Measurements from ENCODE around the gene RAB43.
"Not testable (repeated sequence)": the region's sequence is repeated elsewhere in the genome, so short reads cannot be mapped to it uniquely, and the experiment has no call there.

The RAB43 gene

DNA sequence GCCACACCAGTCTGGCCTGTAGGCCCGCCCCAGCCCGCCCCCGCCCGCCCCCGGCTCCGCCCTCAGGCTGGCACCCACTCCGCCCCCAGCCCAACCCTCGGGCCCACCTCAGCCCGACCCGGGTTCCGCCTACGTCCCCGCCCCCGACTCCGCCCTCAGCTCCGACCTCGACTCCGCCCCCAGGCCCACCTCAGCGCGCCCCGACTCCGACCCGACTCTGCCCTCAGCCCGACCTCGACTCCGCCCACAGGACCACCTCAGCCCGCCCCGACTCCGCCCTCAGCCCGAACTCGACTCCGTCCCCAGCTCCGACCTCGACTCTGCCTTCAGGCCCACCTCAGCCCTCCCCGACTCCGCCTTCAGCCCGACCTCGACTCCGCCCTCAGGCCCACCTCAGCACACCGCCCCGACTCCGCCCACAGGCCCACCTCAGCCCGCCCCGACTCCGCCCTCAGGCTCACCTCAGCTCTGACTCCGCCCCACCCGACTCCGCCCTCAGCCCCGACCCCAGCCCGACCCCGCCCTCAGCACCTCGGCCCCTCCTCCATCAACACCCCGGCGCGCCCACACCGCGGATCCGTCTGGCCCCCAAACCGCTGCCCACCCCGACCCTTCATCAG lies at the start of gene RAB43:
Gene RAB43 (minus strand): TSS at position 13 of the 620 bp plus-strand sequence. CDS start 315 bp downstream, outside the sequence.
- peak; percentile 94 for DNase-seq

DNA sequence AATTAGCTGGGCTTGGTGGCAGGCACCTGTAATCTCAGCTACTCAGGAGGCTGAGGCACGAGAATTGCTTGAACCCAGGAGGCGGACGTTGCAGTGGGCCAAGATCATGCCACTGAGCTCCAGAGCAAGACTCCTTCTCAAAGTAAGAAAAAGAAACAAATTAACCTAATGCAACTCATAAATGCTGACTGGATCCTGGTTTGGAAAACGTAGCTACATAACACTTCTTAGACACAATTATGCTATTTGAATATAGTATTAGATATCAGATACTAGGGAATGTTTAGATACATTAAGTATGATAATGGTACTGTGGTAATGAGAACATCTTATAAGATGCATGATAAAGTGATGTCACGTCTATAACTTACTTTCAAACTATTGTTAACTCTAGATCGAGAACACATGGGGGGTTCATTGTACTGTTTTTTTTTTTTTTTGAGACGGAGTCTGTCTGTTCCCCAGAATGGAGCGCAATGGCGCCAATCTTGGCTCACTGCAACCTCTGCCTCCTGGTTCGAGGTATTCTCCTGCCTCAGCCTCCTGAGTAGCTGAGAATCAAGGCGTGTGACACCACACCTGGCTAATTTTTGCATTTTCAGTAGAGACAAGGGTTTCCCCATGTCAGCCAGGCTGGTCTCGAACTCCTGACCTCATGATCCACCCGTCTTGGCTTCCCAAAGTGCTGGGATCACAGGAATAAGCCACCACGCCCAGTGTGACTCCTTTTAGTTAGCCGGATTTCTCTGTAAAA lies 45.2 kb upstream of the RAB43 start:
- no peak for DNase-seq

DNA sequence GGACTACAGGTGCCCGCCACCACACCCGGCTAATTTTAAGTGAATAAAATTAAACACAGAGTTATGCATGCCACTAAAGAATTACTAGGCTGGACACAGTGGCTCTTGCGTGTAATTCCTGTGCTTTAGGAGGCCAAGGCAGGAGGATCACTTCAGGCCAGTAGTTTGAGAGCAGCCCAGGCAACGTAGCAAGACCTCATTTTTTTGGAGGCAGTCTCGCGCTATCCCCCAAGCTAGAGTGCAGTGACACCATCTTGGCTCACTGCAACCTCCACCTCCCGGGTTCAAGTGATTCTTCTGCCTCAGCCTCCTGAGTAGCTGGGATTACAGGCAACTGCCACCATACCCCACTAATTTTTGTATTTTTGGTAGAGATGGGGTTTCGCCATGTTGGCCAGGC lies 44.0 kb upstream of the RAB43 start:
- not testable (repeated sequence) for DNase-seq

DNA sequence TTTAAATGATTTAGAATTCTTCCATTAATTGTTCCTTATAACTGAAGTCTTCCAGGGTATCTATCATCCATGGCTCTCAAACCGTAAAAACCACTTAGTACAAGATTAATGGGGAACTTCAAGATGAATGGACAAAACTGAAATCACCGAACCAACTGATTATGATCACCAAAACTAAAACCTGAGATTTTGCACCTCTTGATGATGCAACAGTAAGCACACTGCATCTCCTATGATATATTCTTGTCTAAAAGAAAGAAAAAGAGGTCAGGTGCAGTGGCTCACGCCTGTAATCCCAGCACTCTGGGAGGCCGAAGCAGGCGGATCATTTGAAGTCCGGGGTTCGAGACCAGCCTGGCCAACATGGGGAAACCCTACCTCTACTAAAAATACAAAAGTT lies 42.9 kb upstream of the RAB43 start:
- DNase-seq: no peak

DNA sequence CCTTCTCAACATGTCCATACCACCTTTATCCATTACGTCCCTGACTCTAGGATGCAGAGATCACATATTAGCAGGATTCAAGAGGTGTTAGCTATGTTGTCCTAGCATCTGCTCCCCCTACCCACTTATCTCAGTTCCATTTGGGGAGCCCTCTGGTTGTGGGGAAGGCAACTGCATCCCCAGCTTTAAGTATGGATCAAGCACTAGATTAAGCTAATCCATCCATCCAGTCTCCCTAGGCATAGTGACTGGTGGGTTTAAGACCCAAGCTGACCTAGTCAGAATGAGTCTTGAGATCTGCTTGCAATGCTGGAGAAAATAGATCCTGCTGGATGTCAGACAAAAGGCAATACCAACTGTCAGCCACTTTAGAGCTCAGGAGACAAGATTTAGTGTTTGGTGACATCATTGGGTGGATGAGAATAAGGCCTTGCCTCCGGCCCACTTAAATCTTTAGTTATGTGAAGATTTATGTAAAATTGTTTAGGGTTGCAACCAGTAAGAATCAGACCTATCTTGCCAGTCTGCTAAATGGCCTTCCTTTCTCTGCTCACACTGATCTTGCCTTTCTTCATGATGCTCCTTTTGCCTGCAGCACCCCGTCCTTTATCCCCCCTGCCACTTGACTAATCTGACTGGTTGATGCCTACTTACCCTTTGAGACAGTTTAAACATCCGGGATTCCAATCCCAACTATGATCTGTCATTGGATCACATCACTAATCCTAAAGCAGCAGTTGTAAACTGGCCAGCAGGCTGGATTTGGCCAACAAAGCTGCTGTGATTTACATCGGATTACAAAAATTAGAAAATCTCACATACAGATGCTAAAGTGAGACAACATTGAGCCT lies 41.4 kb upstream of the RAB43 start:
- no peak for DNase-seq

DNA sequence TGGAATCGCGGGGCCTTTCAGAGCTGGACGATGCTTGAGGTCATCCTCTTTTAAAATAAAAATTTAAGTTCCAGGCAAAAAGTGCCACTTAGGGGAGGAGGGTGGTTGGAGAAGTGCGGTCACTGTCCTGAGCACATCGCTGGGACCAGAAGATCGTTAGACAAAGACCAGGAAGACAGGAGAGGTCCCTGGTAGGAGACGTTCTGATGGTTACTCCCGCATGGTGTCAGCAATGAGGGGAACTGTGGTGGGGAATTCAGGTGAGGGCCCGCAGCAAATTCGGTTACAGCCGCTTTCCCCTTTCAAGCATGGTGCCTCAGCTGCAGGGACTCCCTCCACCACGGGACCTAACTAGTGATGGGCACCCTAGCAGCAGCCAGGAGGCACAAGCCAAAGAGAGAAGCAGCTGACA lies 40.3 kb upstream of the RAB43 start:
- DNase-seq: no peak

DNA sequence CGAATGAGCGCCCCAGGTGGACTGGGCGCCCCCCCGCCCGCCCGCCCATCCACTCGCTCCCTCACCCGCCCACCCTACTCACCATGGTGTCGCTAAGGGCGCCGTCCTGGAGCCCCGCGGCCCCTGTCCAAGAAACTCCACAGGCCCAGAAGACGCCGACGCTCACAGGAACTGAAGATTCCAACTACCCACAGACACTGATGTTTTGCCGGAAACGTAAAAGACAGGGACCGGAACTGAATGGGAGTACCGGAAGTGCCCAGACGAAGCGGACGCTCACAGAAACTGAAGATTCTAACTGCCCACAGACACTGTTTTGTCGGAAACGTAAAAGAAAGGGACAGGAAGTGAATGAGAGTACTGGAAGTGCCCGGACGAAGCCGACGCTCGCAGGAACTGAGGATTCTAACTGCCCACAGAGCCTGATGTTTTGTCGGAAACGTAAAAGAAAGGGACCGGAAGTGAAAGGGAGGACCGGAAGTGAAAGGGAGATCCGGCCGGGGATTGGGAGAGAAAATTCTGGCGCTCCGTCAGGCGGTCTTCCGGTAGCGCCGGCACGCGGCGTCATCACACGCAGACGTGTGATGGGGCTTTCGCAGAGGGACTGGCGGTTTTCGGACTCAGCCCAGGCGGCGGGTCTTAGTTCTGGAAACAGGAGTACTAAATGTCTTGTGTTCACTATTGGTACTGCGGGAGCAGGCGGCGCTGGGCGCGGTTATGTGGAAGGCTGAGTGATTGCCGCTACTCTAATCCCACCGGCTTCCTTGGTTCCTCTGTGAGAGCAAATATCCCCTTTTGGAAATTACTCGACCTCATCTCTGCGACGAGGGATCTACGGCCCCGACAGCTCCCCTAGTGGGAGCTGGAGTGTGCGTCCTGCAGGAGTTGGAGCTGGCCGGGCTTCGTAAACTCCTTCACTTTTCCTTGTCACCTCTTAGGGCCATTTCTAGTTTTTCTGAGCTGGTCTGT lies 39.6 kb upstream of the RAB43 start, which contains the start of gene ISY1:
Gene ISY1 (minus strand): TSS at position 173 of the 969 bp plus-strand sequence. CDS start 88 bp downstream, at position 85.
- DNase-seq: peak; percentile 95

DNA sequence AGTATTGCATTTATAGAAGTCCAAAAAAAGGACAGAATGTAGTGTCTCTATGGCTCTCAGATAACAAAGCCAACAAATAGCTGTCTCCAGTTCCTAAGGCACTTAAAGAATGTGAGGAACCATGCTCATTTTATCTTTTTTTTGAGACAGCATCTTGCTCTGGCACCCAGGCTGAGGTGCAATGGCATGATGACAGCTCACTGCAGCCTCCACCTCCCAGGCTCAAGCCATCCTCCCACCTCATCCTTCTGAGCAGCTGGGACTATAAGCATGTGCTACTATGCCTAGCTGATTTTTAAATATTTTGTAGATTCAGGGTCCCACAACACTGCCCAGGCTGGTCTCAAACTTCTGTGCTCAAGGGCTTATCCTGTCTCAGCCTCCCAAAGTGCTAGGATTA lies 23.2 kb upstream of the RAB43 start:
- no peak for DNase-seq

DNA sequence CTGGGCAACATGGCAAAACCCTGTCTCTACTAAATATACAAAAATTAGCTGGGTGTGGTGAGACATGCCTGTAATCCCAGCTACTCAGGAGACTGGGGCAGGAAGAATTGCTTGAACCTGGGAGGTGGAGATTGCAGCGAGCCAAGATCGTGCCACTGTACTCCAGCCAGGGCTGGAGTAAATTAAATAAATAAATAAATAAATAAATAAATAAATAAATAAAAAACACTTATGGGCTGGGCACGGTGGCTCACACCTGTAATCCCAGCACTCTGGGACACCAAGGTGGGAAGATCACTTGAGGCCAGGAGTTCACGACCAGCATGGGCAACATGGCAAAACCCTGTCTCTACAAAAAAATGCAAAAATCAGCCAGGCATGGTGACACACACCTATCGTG lies 19.4 kb upstream of the RAB43 start:
- not testable (repeated sequence) for DNase-seq

DNA sequence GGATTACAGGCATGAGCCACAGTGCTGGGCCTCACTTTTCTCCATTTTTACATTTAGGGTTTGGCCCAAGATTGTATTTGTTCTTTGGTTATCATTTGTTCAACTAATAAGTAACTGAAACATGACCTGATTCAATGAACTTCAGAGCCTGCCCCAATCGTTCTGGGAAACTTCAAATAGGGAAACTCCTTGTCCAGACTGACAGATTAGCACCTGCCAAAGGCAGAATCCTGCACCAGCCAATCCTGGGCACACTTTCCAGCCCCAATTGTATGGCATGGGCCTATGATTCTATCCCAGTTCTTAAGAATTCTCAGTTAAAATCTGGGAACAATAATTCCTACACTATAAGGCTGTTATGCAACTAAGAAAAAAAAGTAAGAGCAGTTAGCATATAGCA lies 18.3 kb upstream of the RAB43 start:
- DNase-seq: no peak

DNA sequence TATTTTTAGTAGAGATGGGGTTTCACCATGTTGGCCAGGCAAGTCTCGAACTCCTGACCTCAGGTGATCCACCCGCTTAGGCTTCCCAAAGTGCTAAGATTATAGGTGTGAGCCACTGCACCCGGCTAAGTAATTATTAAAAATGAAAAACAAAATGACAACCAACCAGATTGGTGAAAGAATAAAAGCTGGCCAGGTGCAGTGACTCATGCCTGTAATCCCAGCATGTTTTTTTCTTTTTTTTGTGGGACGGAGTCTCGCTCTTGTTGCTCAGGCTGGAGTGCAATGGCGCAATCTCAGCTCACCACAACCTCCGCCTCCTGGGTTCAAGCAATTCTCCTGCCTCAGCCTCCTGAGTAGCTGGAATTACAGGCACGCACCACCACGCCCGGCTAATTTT lies 14.7 kb upstream of the RAB43 start:
- DNase-seq: not testable (repeated sequence)

DNA sequence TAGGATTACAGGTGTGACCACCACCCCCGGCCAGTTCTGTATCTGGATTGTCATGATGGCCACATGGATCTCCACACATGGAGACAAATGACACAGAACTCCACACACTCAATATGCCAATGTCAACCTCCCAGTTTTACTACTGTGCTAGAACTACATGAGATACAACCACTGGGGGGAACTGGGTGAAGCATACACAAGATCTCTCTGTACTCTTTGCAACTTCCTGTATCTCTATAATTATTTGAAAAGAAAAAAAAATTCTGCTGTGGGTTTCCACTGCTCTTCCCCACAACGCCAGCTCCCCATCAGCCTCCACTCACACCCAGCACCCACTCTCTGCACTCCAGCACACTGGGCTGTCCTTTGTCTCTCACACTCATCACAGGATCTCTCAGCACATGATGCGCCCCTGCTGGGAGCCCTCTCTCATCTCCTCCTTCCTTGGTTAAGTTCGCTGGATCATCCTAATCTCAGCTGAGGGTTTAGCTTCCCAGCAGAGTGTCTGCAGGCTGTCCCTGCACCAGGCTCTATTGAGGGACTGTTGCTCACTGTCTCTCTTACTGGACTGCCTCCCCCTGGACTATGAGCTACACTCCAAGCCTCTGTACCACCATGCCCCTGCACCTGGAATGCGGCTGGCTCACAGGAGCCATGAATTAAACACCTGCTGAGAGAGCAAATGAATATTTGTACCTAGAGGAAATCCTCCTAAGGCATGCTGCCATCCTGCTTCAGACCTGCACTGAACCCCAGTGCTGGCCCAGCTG lies 10.7 kb upstream of the RAB43 start:
- DNase-seq: no peak

DNA sequence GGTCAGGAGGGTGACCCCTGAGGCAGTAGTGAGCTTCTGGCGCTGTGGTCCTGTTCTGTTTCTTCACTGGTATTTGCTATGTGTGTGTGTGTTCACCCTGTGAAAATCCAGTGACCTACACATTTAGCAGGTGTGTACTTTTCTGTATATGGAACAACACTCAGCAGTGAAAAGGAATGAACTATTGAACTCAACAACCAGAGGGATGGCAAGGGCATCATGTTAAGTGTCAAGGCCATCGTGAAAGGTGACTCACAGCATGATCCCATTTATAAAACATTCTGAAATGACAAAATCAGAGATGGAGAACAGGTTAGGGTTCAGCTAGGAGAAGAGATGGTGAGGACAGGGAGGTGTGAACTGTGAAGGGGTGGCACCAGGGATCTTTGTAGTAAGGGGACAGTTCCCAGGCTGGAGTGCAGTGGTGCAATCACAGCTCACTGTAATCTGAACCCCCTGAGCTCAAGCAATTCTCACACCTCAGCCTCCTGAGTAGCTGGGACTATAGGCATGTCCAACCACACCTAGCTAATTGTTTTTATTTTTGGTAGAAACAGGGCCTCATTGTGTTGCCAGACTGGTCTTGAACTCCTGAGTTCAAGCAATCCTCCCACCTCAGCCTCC lies 10.0 kb upstream of the RAB43 start:
- no peak for DNase-seq

DNA sequence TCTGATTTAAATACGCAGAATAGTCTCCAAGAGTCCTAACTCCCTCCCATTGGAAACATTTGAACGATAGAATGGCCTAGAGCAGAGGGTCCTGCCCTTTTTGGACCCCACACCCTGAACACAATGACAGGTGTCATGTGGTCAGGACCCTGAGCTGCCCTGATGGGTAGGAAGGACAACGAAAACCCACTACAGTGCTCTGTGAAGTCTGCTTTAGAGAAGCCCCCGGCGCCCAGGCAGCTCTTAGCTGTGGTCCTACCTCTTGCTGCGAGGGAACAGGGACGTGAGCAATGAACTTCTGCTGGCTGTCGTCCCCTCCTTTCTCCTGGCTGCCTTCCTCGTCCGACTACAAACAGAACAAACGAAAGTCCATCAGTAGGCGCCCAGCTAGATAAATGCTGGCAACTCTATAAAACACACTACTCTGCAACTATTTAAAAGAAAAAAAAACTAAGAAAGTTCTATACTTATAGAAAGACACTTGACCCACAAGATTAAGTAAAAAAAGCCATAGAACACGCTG lies 8.7 kb upstream of the RAB43 start:
- DNase-seq: no peak

DNA sequence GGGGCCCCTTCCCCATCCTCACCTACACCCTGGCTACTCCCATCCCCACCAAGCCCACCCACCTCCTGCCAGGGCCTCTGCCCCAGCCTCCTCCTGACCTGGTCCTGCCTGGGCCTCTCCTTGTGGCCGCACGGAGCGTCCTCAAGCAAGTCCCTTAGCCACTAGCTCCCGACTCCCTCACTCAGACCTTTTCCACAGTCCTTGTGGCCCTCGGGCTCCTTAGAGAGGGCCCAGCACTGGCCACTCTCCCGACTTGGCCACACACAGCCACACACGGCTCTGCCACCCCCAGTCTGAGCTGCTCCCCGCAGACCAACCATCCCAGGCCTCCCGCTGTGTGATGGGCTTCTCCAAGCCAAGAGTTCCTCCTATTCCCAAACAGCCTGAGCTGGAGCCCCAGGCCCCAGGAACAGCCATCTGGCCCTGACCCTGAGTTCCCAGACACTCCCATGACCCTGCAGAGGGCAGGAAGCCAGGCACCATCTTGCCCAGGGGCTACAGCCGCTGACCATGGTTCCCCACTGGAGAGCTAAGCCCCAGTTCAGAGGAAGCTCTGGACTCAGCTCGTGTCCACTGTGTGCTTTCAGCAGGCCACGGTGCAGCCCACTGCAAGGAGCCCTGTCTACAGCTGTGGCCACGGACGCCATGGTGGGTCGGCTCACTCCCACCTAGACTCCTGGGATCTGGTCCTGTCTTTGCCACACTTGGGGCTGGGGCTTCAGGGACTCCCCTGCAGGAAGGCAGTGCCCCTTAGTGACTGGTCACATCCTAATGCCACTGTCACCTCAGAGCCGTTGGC lies 7.0 kb upstream of the RAB43 start:
- DNase-seq: no peak

DNA sequence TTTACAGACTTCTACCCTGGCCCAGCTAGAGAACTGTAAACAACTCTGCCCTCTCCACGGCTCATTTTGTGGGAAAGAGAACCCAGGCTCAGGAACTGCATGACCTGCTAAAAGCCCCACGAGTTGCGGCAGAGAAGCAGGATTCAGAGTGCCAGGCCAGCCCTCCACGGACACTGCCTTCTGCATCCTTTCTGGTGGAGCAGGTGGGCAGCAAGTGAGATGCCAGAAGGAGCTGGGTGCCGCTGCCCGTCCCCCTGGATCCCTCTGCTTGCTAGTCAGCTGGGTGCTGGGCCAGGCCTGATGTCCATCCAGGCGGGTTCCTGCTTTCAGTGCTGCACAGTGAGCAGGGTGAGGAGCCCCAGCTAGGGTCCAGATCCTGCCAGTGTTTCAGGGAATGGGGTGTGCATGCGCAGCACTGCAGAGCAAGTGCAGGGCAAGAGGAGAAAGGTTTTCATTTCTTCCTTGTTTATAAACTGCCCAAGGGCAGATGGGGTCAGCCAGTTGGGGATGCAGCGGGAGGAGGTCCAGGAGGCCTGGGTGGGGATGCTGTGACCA lies 5.2 kb upstream of the RAB43 start:
- no peak for DNase-seq

DNA sequence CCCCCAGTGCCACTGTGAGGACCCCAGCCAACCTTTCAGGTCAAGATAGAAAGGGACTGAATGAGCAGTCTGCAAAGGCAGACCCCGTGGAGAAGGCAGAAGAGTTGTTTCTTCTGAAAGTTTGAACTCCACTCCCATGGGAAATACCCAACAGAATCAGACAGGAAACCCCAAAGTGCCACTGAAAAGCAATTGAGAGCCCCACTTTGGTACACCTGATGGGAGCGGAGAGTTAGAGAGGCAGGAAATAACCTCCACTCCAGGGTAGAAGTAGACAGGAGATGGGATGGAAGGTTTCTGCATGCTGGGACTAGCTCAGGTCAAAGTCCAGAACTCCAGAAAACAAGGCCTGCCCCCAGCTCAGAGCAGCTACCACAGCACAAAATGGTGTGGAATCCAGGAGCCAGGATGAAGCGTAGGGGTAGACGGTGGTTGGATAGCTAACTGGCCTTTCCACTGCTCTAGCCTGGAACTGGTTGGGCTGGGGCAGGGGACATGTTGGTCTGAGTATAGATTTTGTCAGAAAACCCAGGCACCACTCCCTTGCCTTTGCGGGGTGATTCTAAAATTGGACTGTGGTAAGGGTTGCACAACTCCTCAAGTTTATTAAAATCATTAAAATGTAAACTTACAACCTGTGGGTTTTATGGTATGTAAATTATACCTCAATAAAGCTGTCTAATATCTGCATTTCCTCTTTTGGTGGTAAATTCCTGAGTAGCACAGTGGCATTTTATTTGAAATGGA lies 1.9 kb upstream of the RAB43 start:
- no peak for DNase-seq

DNA sequence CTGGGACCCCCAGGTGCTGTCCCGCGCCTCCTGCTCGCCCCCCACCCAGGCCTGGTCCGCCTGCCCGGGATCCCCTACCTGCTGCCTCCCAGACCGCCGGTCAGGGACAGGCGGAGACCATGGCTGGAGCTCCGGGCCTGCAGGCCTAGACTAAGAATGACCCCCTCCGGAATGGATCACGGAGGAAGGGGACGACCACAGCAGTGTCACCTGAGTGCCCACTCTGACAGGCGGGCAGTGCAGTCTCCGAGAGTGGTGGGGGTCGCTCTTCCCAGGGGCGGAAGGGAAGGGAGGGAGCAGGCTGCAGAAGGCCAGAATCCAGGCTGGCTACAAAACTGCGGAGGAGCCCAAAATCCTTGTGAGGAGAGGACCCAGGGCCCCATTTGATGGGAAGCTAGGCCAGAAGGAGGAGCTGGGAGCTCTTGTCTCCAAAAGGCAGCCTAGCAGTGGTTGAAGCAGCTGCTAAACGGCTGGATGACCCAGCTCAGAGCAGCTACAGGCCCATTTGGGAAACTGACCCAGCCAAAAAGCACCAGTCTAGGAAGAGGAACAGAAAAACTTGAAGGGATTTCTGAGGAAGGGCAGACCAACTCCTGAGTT lies 908 bp upstream of the RAB43 start:
- DNase-seq: peak; percentile 53

All from left hindlimb (tissue), 1 donor.